ENCODE results near the gene ANGPT4.
A peak's percentile ranks its signal among the peaks of the same experiment; 100 is the strongest.
"Not testable (repeated sequence)": the region's sequence is repeated elsewhere in the genome, so short reads cannot be mapped to it uniquely, and the experiment has no call there.

Gene ANGPT4

GRCh38 chr20:844473-845225 is 71.5 kb downstream of the ANGPT4 start:
- peak; percentile 98 for DNase-seq (ENCODE audit: low spot score)

- DNase-seq (ENCODE audit: low spot score), result no peak
Observed at GRCh38 chr20:843912-844311, 72.2 kb downstream of the ANGPT4 start.

GRCh38 chr20:842547-842940 is 73.6 kb downstream of the ANGPT4 start:
- no peak for DNase-seq (ENCODE audit: low spot score)

DNA sequence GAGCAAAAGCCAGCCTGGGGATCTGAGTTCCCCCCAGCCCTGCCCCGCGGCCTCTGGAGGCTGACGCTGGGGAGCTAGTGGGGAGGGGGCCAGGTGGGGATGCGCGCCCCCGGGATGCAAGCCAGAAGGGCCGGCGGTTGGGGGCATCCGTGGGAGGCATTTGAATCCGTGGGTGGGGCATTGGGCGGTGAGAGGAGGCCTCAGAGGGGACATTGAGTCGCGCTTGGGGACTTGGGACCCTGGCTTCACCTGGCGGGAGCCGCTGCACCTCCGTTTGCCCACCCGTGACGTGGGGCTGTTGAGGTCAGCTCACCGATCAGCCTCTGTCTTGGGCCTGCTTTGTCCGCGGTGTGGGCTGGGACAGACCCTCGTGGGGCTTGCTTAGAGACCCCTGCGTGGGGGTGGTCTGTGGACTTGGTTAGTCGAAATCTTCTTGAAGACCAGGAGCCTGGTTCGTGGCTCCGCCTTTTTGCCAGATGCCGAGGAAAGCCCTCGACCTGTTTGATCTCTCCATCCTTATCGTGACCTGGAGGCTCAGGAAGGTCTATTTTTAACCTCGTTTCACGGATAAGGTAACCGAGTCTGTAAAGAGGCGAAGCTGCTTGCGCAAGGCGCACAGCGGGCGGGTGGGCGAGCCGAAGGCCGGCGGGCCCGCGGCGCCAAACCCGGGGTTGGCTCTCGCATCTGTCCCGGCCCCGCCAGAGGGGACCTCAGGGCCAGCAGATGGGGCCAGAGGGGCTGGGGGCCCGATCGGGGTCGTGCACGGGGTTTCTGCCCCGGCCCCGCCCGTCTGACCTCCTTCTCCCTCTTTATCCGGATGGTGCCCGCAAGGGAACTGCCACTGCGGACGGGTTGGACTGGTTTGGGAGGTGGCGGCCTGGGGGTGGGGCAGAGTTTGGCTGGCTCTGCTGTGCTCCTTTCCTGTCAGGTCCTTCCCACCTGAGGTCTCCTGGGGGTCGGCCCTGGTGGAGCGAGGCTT is 74.3 kb downstream of the ANGPT4 start:
- no peak for DNase-seq (ENCODE audit: low spot score)

GRCh38 chr20:840858-841567 is 75.1 kb downstream of the ANGPT4 start:
- DNase-seq (ENCODE audit: low spot score), result no peak

DNA sequence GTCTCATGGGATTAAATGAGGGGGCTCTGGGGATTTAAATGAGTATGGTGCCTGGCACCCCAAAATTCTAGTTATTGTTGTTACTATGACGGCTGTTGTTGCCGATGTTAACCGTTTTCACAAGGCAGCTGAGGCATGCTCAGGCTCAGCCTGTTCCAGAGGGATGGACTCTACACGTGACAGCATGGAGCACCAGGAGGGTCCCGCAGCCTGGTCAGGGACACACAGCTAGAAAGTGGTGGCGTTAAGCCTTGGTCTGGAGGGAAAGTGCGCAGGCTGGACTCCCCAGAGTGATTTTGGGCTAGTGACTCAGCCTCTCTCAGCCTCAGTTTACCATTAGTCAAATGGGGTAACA is 75.7 kb downstream of the ANGPT4 start:
- no peak for DNase-seq (ENCODE audit: low spot score)

GRCh38 chr20:839626-840025 is 76.5 kb downstream of the ANGPT4 start:
- no peak for DNase-seq (ENCODE audit: low spot score)

DNA sequence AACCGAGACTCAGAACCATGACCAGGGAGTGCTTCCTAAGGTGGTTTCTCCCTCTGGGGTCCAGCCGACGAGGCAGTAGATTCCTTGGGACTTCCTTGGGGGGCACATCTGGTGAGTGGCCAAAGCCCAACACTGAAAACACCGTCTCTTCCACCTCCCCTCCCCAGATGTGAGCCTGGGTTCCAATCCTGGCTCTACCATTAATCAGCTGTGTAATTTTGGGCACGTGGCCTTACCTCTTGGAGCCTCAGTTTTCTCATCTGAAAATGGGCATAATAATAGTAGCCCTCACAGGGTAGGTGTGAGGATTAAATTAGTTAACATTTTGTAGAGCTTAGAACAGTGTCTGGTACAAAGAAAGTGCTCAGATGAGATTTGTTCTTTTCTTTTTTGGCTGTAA is 77.1 kb downstream of the ANGPT4 start:
- no peak for DNase-seq (ENCODE audit: low spot score)

DNA sequence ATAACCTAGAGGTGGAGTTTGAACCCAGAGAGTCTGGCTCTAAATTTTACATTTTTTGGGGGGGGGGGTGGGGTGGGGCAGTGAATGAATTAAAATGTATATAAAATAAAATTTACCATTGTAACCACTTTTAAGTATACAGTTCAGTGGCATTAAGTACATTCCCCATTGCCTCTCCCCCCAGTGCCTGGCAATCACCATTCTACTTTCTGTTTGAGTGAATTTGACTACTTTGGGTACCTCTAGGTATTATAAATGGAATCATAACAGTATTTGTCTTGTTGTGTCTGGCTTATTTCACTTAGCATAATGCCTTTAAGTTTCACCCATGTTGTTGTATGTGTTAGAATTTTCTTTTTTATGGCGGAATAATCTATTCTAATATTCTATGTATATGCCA is 79.9 kb downstream of the ANGPT4 start:
- no peak for DNase-seq (ENCODE audit: low spot score)

GRCh38 chr20:835608-836045 is 80.5 kb downstream of the ANGPT4 start:
- no peak for DNase-seq (ENCODE audit: low spot score)

DNA sequence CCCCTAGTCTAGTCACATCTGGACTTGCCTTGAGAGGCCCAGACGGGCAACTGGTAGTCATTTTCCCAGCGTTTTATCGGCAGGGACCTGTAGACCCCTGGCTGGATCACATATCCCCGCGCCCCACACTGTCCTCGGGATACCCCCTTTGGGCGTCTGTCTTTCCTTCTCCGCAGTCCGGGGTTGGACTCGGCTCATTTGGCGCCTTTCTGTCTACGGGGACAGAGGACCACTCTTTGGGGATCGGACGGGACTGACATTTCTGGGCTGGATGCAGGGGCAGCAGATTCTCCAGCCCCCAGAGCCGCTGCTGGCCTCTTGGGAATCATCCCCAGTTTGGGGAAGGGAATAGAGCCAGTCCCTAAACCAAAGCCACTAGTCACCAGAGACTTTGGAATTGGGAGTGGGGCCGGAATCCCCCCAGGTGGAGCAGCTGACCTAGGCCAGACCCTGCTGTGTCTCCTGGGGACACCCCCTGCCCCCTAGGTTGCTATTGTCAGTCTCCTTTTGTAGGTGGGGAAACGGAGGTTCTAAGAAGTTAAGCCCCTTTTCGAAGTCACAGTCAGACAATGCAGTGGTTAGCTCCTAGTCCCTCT is 81.9 kb downstream of the ANGPT4 start:
- peak; percentile 46 for DNase-seq (ENCODE audit: low spot score)

GRCh38 chr20:833450-834150 is 82.5 kb downstream of the ANGPT4 start, which contains the start of gene FAM110A:
FAM110A (plus strand) TSS chr20:833715; CDS start chr20:844805, 11,090 bp downstream.
- DNase-seq (ENCODE audit: low spot score), result peak; percentile 96

GRCh38 chr20:833121-833449 is 83.0 kb downstream of the ANGPT4 start:
- DNase-seq (ENCODE audit: low spot score), result no peak

GRCh38 chr20:831956-832355 is 84.2 kb downstream of the ANGPT4 start:
- DNase-seq (ENCODE audit: low spot score), result no peak

- no peak for DNase-seq (ENCODE audit: low spot score)
Observed at GRCh38 chr20:831251-831650, 84.9 kb downstream of the ANGPT4 start.

- DNase-seq (ENCODE audit: low spot score), result no peak
Observed at GRCh38 chr20:830011-830521, 86.1 kb downstream of the ANGPT4 start.

DNA sequence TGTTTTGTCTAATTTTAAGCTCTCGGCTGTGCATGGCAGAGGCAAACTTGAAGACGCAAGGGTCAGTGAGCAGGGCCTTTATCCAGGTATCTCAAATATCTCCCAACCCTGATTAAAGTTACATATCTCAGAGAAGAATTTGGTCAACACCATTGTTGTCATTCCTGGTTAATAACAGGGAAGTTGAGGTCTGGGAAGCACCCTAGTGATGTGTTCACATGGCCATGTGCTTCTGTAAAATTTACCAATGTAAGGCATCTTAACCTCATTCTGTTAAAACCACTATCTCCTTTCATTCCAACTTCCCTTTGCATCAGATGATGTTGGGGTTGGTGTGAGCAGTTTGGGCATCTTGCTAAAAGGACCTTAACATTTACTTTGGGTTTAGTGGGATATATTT is 86.6 kb downstream of the ANGPT4 start:
- no peak for DNase-seq (ENCODE audit: low spot score)

DNA sequence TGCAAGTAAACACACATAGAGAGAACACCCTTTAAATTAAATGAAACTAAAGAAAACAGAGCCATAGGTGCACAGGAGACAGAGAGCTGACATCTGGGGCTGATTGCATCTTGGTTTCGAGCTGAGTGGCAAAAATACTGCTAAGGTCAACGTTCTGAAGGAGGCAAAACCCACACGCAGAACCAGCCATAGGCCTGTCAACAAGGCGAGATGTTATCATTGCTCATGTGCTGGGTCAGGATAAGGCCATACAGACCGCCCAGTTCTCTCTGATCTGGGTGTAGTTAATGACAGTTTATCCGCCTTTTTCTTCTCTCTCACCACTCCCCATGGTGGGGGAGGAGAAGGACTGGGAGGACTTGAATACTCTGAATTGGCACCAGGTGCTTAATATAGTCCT is 87.1 kb downstream of the ANGPT4 start:
- no peak for DNase-seq (ENCODE audit: low spot score)

DNA sequence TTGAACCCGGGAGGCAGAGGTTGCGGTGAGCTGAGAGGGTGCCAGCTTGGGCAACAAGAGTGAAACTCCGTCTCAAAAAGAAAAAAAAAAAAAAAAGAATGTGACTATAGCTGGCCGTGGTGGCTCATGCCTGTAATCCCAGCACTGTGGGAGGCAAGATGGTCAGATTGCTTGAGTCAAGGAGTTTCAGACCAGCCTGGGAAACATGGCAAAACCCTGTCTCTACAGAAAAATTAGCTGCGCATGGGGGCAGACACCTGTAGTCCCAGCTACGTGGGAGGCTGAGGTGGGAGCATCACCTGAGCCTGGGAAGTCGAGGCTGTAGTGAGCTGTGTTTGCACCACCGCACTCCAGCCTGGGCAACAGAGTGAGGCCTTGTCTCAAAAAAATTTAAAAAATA is 88.2 kb downstream of the ANGPT4 start:
- not testable (repeated sequence) for DNase-seq (ENCODE audit: low spot score)

- no peak for DNase-seq (ENCODE audit: low spot score)
Observed at GRCh38 chr20:826695-827323, 89.3 kb downstream of the ANGPT4 start.

Data from hepatic stellate cell (primary cell).